PC-9 (cell line): Measurements from ENCODE around the gene CRNKL1. TPM values are rescaled to one million over a fixed set of nuclear protein-coding genes. Genes with fewer than 3 reads are reported as not detected.

Experiments used
- BruUV-seq: library from RNA; stranded (reverse); fragments of 400-500 nt; replicated peaks from 2 replicates; lab custom pipeline; 2021; lab: Mats Ljungman, UMichigan
- CTCF ChIA-PET: fragments of 300-600 bp; sonication (Branson Sonifier 250); formaldehyde crosslinking; loops from one replicate; lab custom pipeline; 2022; ENCODE audit warnings: antibody characterized with exemption; lab: Charles Lee
- POLR2A ChIA-PET: fragments of 300-600 bp; sonication (Branson Sonifier 250); formaldehyde crosslinking; loops from one replicate; lab custom pipeline; 2022; ENCODE audit warnings: antibody characterized with exemption; ENCODE audit not compliant: unreplicated experiment; lab: Charles Lee
- DNase-seq, 2 experiments: peaks; one replicate each; pipeline versions ENCODE4 v3.0.0 to v3.0.0-alpha.2; 2015 to 2022; ENCODE audit warnings: mixed read lengths in 1 of 2
- H2AFZ ChIP-seq: fragments of 200-600 bp; sonication (generic); 2 replicates; pipeline ENCODE4 v1.8.1; 2017; ENCODE audit warnings: antibody characterized with exemption
- H3F3A ChIP-seq: fragments of 200-600 bp; sonication (generic); 2 replicates; pipeline ENCODE4 v1.8.1; 2017; ENCODE audit warnings: antibody characterized with exemption, mild to moderate bottlenecking, low read depth; ENCODE audit not compliant: insufficient read depth
- H3K27ac ChIP-seq: fragments of 200-600 bp; sonication (generic); 2 replicates; pipeline ENCODE4 v1.6.1; 2016; ENCODE audit warnings: mixed run types
- H3K27me3 ChIP-seq: fragments of 200-600 bp; sonication (generic); 2 replicates; pipeline ENCODE4 v1.6.1; 2016; ENCODE audit warnings: low read depth, mixed run types; ENCODE audit not compliant: insufficient read depth
- H3K36me3 ChIP-seq: fragments of 200-600 bp; sonication (generic); 2 replicates; pipeline ENCODE4 v1.6.1; 2016; ENCODE audit warnings: low read depth, mixed run types
- H3K4me1 ChIP-seq: fragments of 200-600 bp; sonication (generic); replicated peaks from 2 replicates; pipeline ENCODE4 v1.6.1; 2016; ENCODE audit warnings: mixed run types; ENCODE audit not compliant: insufficient read depth
- H3K4me2 ChIP-seq: fragments of 200-600 bp; sonication (generic); 2 replicates; pipeline ENCODE4 v1.6.1; 2017; ENCODE audit warnings: mixed run types
- H3K4me3 ChIP-seq: fragments of 200-600 bp; sonication (generic); 2 replicates; pipeline ENCODE4 v1.6.1; 2016; ENCODE audit warnings: mixed run types
- H3K79me2 ChIP-seq: fragments of 200-600 bp; sonication (generic); 2 replicates; pipeline ENCODE4 v1.6.1; 2017; ENCODE audit warnings: low read depth, mixed run types
- H3K9me2 ChIP-seq: fragments of 200-600 bp; sonication (generic); 2 replicates; pipeline ENCODE4 v1.8.1; 2017; ENCODE audit warnings: mild to moderate bottlenecking; ENCODE audit not compliant: insufficient read depth
- H3K9me3 ChIP-seq: fragments of 200-600 bp; sonication (generic); 2 replicates; pipeline ENCODE4 v1.8.1; 2016; ENCODE audit warnings: low read depth; ENCODE audit not compliant: insufficient read depth
- H4K20me1 ChIP-seq: fragments of 200-600 bp; sonication (generic); 2 replicates; pipeline ENCODE4 v1.8.1; 2017; ENCODE audit not compliant: insufficient read depth
- EZH2 ChIP-seq: fragments of 200-600 bp; sonication (generic); IDR thresholded peaks from 2 replicates; pipeline ENCODE4 v1.8.0; 2017; ENCODE audit warnings: antibody characterized with exemption, low read depth
- intact Hi-C: fragments of 100-400 bp; cut with micrococcal nuclease; formaldehyde crosslinking; loops from one replicate; pipeline ENCODE4 v1.10.0; 2022; ENCODE audit not compliant: unreplicated experiment
- total RNA-seq: library from RNA; stranded (reverse); gene quantifications from 2 replicates; pipeline ENCODE4 v1.2.3, GENCODE V29; 2021
- TF ChIP-seq, protein P1 (sequence below): fragments of 200-600 bp; sonication (generic); conservative IDR thresholded peaks from 2 replicates; pipeline ENCODE4 v1.6.1; 2017; ENCODE audit warnings: mixed run types, antibody characterized with exemption, mild to moderate bottlenecking, moderate library complexity

CRNKL1 gene
- total RNA-seq, 1 experiment from 2014 or later: 24.8 TPM

GRCh38 chr20:20023395-20023794 is 28.9 kb downstream of the CRNKL1 start:
- POLR2A ChIA-PET: no interaction called here
- no peak for TF ChIP-seq EZH2
- intact Hi-C loops: no loop called here
- Histone ChIP-seq H3K4me1 (peaks cover 22% of the 10 kb centered on the region), H3K9me2 (no peaks in the 10 kb centered on the region), H3K27ac (no peak overlapping the region), H2AFZ (no peak overlapping the region), H3K4me2 (no peak overlapping the region), H3K4me3 (no peak overlapping the region), H3F3A (peaks cover 7% of the 10 kb centered on the region), H3K36me3 (peaks cover 45% of the 10 kb centered on the region), H4K20me1 (peaks cover 42% of the 10 kb centered on the region), H3K9me3 (no peaks in the 10 kb centered on the region), H3K79me2 (peaks cover 94% of the 10 kb centered on the region), H3K27me3 (no peaks in the 10 kb centered on the region)
- no peak for DNase-seq
- CTCF ChIA-PET: no interaction called here
- no TSS peak for BruUV-seq

DNA sequence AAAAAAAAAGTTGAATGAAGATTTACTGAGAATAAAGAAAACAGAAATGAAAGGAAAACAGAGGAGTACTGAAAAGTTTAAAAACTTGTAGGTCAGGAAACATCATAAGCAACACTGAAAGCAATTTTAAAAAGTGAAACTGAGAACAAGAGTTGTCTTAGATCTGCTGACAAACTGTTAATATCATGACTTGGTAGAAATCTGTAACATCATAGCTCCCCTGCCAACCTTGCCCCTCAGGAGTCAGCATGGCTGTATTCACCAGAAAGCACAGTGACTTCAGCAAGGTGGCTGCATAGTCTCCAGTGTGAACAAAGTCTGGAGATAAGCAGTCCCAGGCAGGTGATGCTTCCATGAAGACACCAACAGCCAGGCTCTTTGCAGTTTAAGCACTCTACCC is 29.8 kb downstream of the CRNKL1 start:
- ChIA-PET POLR2A (no interaction called here), CTCF (no interaction called here)
- Histone ChIP-seq H3K4me2 (no peak overlapping the region), H3F3A (peaks cover 7% of the 10 kb centered on the region), H2AFZ (no peak overlapping the region), H3K9me3 (no peaks in the 10 kb centered on the region), H3K36me3 (peaks cover 38% of the 10 kb centered on the region), H3K27ac (no peak overlapping the region), H3K9me2 (no peaks in the 10 kb centered on the region), H4K20me1 (peaks cover 37% of the 10 kb centered on the region), H3K79me2 (peaks cover 97% of the 10 kb centered on the region), H3K4me1 (peaks cover 22% of the 10 kb centered on the region), H3K4me3 (no peak overlapping the region), H3K27me3 (no peaks in the 10 kb centered on the region)
- intact Hi-C loops: no loop called here
- no peak for TF ChIP-seq EZH2
- TF ChIP-seq, protein P1, sequence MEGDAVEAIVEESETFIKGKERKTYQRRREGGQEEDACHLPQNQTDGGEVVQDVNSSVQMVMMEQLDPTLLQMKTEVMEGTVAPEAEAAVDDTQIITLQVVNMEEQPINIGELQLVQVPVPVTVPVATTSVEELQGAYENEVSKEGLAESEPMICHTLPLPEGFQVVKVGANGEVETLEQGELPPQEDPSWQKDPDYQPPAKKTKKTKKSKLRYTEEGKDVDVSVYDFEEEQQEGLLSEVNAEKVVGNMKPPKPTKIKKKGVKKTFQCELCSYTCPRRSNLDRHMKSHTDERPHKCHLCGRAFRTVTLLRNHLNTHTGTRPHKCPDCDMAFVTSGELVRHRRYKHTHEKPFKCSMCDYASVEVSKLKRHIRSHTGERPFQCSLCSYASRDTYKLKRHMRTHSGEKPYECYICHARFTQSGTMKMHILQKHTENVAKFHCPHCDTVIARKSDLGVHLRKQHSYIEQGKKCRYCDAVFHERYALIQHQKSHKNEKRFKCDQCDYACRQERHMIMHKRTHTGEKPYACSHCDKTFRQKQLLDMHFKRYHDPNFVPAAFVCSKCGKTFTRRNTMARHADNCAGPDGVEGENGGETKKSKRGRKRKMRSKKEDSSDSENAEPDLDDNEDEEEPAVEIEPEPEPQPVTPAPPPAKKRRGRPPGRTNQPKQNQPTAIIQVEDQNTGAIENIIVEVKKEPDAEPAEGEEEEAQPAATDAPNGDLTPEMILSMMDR: no peak
- no TSS peak for BruUV-seq
- DNase-seq: no peak

GRCh38 chr20:20021835-20022234 is 30.4 kb downstream of the CRNKL1 start:
- no peak overlapping the region for H3K27ac ChIP-seq
- BruUV-seq: no TSS peak
- peaks cover 35% of the 10 kb centered on the region for H4K20me1 ChIP-seq
- H2AFZ ChIP-seq: no peak overlapping the region
- no peak overlapping the region for H3K4me2 ChIP-seq
- peaks cover 23% of the 10 kb centered on the region for H3K4me1 ChIP-seq
- DNase-seq: no peak
- H3K9me2 ChIP-seq: no peaks in the 10 kb centered on the region
- peaks cover 8% of the 10 kb centered on the region for H3F3A ChIP-seq
- H3K27me3 ChIP-seq: no peaks in the 10 kb centered on the region
- H3K79me2 ChIP-seq: peaks cover 95% of the 10 kb centered on the region
- CTCF ChIA-PET: no interaction called here
- H3K9me3 ChIP-seq: no peaks in the 10 kb centered on the region
- TF ChIP-seq EZH2: no peak
- TF ChIP-seq, protein P1: no peak
- H3K36me3 ChIP-seq: peaks cover 33% of the 10 kb centered on the region
- no peak overlapping the region for H3K4me3 ChIP-seq
- POLR2A ChIA-PET: interaction anchor here (0.7 kb wide), 1 partner anchor 220 kb away, joined by 3 read pairs; no protein-coding TSS in a partner anchor
- intact Hi-C loops: no loop called here

- H4K20me1 ChIP-seq: peaks cover 26% of the 10 kb centered on the region
- POLR2A ChIA-PET: no interaction called here
- no peak overlapping the region for H3K27ac ChIP-seq
- peaks cover 26% of the 10 kb centered on the region for H3K4me1 ChIP-seq
- H3K27me3 ChIP-seq: no peaks in the 10 kb centered on the region
- H3K9me2 ChIP-seq: no peaks in the 10 kb centered on the region
- intact Hi-C loops: no loop called here
- BruUV-seq: no TSS peak
- no peak overlapping the region for H3K4me2 ChIP-seq
- H3K4me3 ChIP-seq: no peak overlapping the region
- peaks cover 24% of the 10 kb centered on the region for H3K36me3 ChIP-seq
- no peak for DNase-seq
- TF ChIP-seq, protein P1: no peak
- no peak for TF ChIP-seq EZH2
- CTCF ChIA-PET: no interaction called here
- H3F3A ChIP-seq: peaks cover 11% of the 10 kb centered on the region
- H3K9me3 ChIP-seq: no peaks in the 10 kb centered on the region
- no peak overlapping the region for H2AFZ ChIP-seq
- H3K79me2 ChIP-seq: peaks cover 87% of the 10 kb centered on the region
Measured at GRCh38 chr20:20020908-20021307, 31.4 kb downstream of the CRNKL1 start.
